Natural killer cell (primary cell): Measurements from ENCODE around the gene RGS2. TPM values are rescaled to one million over a fixed set of nuclear protein-coding genes. Genes with fewer than 3 reads are reported as not detected.

ENCODE experiments used
- ATAC-seq, 3 donors: fragments of 150-1000 bp in 2 of 3; fragments of 200-7000 bp in 1 of 3; cut with Tn5 transposase; 1 replicate in 1 of 3; 2 replicates in 2 of 3; pipeline ENCODE4 v1.10.0; 2021; ENCODE audit warnings: mild to moderate bottlenecking in 2 of 3, moderate library complexity in 2 of 3
- DNase-seq, 2 donors: peaks; one replicate each; pipeline versions ENCODE4 v3.0.0 to v3.0.0-alpha.2; 2013 to 2021; ENCODE audit warnings: mixed read lengths in 1 of 2
- H3K27ac ChIP-seq: one replicate; pipeline ENCODE4 v1.5.1; 2013; ENCODE audit warnings: mild to moderate bottlenecking, low read length
- H3K27me3 ChIP-seq: one replicate; pipeline ENCODE4 v1.6.1; 2013; ENCODE audit warnings: low read length; ENCODE audit not compliant: control insufficient read depth, insufficient read depth
- H3K36me3 ChIP-seq: one replicate; pipeline ENCODE4 v1.6.1; 2013; ENCODE audit warnings: low read length; ENCODE audit not compliant: control insufficient read depth, insufficient read depth
- H3K4me1 ChIP-seq: one replicate; pipeline ENCODE4 v1.6.1; 2013; ENCODE audit warnings: low read length; ENCODE audit not compliant: control insufficient read depth, insufficient read depth
- H3K4me3 ChIP-seq: one replicate; pipeline ENCODE4 v1.5.1; 2013; ENCODE audit warnings: low read length
- H3K9me3 ChIP-seq: one replicate; pipeline ENCODE4 v1.6.1; 2013; ENCODE audit warnings: low read length; ENCODE audit not compliant: control insufficient read depth, insufficient read depth
- H3K27ac Mint-ChIP-seq, 2 donors: one replicate each; pipeline ENCODE4 v1.8.0; 2022; ENCODE audit warnings: mild to moderate bottlenecking in 2 of 2, mixed read lengths in 2 of 2, moderate library complexity in 1 of 2
- H3K27me3 Mint-ChIP-seq, 2 donors: one replicate each; pipeline ENCODE4 v1.8.0; 2022; ENCODE audit warnings: low read depth in 2 of 2, mixed read lengths in 2 of 2
- H3K36me3 Mint-ChIP-seq: one replicate; pipeline ENCODE4 v1.8.0; 2022; ENCODE audit warnings: mixed read lengths
- H3K4me1 Mint-ChIP-seq, 2 donors: one replicate each; pipeline ENCODE4 v1.8.0; 2022; ENCODE audit warnings: mixed read lengths in 2 of 2
- H3K4me3 Mint-ChIP-seq: one replicate; pipeline ENCODE4 v1.8.0; 2022; ENCODE audit warnings: mild to moderate bottlenecking, moderate library complexity, mixed read lengths
- H3K9me3 Mint-ChIP-seq, 2 donors: one replicate each; pipeline ENCODE4 v1.8.0; 2022; ENCODE audit warnings: mixed read lengths in 2 of 2
- WGBS: methylation state at CpG from one replicate; pipeline ENCODE4 v1.1.7; 2013; ENCODE audit warnings: missing lambda C conversion rate; ENCODE audit not compliant: insufficient coverage; 5-methylcytosine and 5-hydroxymethylcytosine counted together
- intact Hi-C: fragments of 100-400 bp; cut with micrococcal nuclease; formaldehyde crosslinking; loops from one replicate; pipeline ENCODE4 v1.14.2; 2022
- total RNA-seq, 4 donors: library from RNA; stranded (reverse); fragments of 120-200 nt in 1 of 4; gene quantifications; one replicate each; pipeline versions ENCODE4 v1.2.3 to v1.2.4, GENCODE V29; 2013 to 2022
- TF ChIP-seq, protein P1 (sequence below): fragments of 200-600 bp; IDR thresholded peaks from one replicate; pipeline ENCODE4 v1.8.0; 2022; ENCODE audit warnings: antibody characterized with exemption

RGS2 gene
- total RNA-seq, 3 donors from 2014 or later (not counting 1 experiment from before 2014, with no cell fraction given), result 117 to 268 (median 154) TPM

GRCh38 chr1:192849011-192849410 lies 40.2 kb downstream of the RGS2 start:
- Mint-ChIP-seq H3K27me3 (peaks cover 10 to 28% of the 10 kb centered on the region in 2 donors), H3K9me3 (no peaks in the 10 kb centered on the region), H3K36me3 (no peaks in the 10 kb centered on the region), H3K4me3 (no peak overlapping the region), H3K27ac (no peak overlapping the region), H3K4me1 (no peaks in the 10 kb centered on the region)
- no peak overlapping the region for H3K27ac ChIP-seq
- no peak for ATAC-seq
- 41% methylated on average over 1 of the region's 1 CpG for WGBS
- no peaks in the 10 kb centered on the region for H3K36me3 ChIP-seq
- no peaks in the 10 kb centered on the region for H3K9me3 ChIP-seq
- no peaks in the 10 kb centered on the region for H3K4me1 ChIP-seq
- H3K27me3 ChIP-seq, result no peaks in the 10 kb centered on the region
- no peak overlapping the region for H3K4me3 ChIP-seq
- TF ChIP-seq, protein P1, sequence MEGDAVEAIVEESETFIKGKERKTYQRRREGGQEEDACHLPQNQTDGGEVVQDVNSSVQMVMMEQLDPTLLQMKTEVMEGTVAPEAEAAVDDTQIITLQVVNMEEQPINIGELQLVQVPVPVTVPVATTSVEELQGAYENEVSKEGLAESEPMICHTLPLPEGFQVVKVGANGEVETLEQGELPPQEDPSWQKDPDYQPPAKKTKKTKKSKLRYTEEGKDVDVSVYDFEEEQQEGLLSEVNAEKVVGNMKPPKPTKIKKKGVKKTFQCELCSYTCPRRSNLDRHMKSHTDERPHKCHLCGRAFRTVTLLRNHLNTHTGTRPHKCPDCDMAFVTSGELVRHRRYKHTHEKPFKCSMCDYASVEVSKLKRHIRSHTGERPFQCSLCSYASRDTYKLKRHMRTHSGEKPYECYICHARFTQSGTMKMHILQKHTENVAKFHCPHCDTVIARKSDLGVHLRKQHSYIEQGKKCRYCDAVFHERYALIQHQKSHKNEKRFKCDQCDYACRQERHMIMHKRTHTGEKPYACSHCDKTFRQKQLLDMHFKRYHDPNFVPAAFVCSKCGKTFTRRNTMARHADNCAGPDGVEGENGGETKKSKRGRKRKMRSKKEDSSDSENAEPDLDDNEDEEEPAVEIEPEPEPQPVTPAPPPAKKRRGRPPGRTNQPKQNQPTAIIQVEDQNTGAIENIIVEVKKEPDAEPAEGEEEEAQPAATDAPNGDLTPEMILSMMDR, result no peak
- intact Hi-C loops, result no loop called here
- no peak for DNase-seq

GRCh38 chr1:192849442-192849841 lies 40.6 kb downstream of the RGS2 start:
- no peak overlapping the region for H3K27ac Mint-ChIP-seq
- no peak for DNase-seq
- ATAC-seq, result no peak
- Histone ChIP-seq H3K4me1 (no peaks in the 10 kb centered on the region), H3K4me3 (no peak overlapping the region), H3K27ac (no peak overlapping the region), H3K27me3 (no peaks in the 10 kb centered on the region), H3K36me3 (no peaks in the 10 kb centered on the region), H3K9me3 (no peaks in the 10 kb centered on the region)
- H3K4me3 Mint-ChIP-seq, result no peak overlapping the region
- TF ChIP-seq, protein P1, result no peak
- H3K9me3 Mint-ChIP-seq, result no peaks in the 10 kb centered on the region
- no peaks in the 10 kb centered on the region for H3K4me1 Mint-ChIP-seq
- no peaks in the 10 kb centered on the region for H3K36me3 Mint-ChIP-seq
- 94% methylated on average over 3 of the region's 3 CpGs for WGBS
- H3K27me3 Mint-ChIP-seq, result peaks cover 10 to 28% of the 10 kb centered on the region in 2 donors
- intact Hi-C loops, result no loop called here

GRCh38 chr1:192852001-192852947 lies 43.4 kb downstream of the RGS2 start:
- no peaks in the 10 kb centered on the region for H3K36me3 Mint-ChIP-seq
- H3K27me3 ChIP-seq, result no peaks in the 10 kb centered on the region
- TF ChIP-seq, protein P1, result no peak
- no peak overlapping the region for H3K27ac ChIP-seq
- no peaks in the 10 kb centered on the region for H3K36me3 ChIP-seq
- no peak overlapping the region for H3K4me3 Mint-ChIP-seq
- no peak overlapping the region for H3K4me3 ChIP-seq
- no peaks in the 10 kb centered on the region for H3K9me3 Mint-ChIP-seq
- no peaks in the 10 kb centered on the region for H3K4me1 Mint-ChIP-seq
- WGBS, result no CpG with 5 or more reads among the region's 1 CpG
- no peaks in the 10 kb centered on the region for H3K9me3 ChIP-seq
- H3K4me1 ChIP-seq, result no peaks in the 10 kb centered on the region
- peaks cover 7 to 28% of the 10 kb centered on the region in 2 donors for H3K27me3 Mint-ChIP-seq
- no peak for DNase-seq
- intact Hi-C loops, result no loop called here
- no peak overlapping the region for H3K27ac Mint-ChIP-seq
- no peak for ATAC-seq
